GM18508 (cell line): Measurements from ENCODE around the gene DPY30.
A peak's percentile ranks its signal among the peaks of the same experiment; 100 is the strongest.
"Not testable (repeated sequence)": the region's sequence is repeated elsewhere in the genome, so short reads cannot be mapped to it uniquely, and the experiment has no call there.

Source experiments
- ATAC-seq: cut with Tn5 transposase; IDR thresholded peaks from one replicate; pipeline ENCODE4 v1.9.1; 2021; ENCODE audit warnings: moderate number of reproducible peaks; ENCODE audit not compliant: insufficient read depth, unreplicated experiment

The DPY30 gene

DNA sequence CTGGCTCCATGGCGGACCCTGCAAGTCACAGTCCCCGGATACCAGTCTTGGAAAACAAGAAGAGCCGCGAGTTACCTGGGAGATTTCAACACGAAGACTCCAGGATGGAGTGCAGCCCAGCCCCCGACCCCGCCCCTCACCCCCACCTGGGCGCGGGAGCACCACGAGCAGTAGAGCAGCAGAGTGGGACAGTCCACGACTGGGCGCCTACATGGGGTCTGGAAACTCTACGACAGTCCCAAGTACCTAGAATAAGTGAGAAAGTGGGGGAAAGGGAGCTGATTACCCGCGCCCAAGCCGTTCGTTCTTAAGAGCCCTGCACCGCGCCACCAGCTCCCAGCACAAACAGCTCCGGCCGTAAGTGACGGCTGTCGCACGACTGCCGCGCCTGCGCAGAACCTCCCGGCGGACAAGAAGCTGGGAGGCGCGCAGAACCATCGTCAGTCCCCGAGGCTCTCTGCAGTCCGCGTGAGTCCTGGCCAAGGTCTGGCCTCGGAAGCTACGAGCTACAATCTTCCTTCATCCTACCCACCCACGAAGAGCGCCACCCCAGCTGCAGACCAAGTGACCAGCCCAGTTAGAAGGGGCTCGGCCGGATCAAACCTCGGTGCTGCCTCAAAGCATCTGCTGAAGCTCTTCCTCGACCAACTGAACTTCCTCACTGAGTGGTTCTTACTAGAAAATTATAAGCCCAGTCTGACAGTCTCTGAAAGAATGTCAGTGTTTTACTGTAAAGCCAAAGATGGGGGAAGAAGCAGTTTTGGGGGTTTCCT lies at the start of gene DPY30:
DPY30 (minus strand) TSS at position 359 of the 773 bp plus-strand sequence; CDS start at position 10, 349 bp downstream.
- ATAC-seq = peak; percentile 39

DNA sequence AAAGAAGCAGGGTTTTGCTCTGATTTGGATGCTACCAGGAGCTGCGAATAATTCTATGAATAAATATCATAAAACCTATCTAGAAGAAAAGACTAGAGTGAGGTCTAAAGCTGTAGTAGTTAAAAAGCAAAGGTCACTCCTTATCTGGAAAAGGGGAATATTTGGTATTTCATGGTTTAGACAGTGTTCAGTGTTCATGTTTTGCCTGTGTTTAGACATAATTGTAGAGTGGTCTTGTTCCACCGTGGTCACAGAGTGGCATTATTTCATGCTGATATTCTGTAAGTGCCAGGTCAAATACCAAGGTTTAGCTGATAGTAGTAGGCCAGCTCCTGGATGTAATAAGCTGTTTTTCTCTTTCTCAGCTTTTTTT lies 34.5 kb upstream of the DPY30 start:
- ATAC-seq = no peak

DNA sequence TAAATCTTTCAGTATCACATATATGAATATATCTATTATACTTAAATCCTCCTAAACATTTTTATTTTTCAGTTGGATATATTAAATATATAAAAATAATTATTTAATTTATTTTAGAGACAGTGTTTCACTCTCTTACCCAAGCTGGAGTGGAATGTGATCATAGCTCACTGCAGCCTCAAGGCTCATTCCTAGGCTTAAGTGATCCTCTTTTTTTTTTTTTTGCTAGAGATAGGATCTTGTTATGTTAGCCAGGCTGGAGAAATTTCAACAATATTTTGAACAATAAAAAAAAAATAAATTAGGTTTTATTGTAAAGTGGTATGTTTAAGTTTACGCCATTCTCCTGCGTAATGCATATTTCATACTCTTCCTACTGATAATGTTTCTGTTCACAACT lies 27.9 kb upstream of the DPY30 start:
- ATAC-seq = no peak

DNA sequence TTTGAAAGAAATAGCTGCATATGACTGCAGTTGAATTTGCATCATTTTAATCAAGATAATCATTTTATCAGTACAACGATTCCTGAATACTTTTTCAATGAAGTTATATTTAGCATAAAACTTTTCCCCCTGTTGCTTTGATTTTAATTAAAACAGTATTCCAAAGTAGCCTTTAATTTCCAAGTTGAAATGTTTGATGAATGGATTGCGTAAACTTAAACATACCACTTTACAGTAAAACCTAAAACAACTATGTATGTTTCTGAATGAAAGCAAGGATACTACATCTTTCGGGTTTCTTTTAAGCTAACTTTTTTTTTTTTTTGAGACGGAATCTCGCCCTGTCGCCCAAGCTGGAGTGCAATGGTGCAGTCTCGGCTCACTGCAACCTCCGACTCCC lies 25.1 kb upstream of the DPY30 start:
- no peak for ATAC-seq

DNA sequence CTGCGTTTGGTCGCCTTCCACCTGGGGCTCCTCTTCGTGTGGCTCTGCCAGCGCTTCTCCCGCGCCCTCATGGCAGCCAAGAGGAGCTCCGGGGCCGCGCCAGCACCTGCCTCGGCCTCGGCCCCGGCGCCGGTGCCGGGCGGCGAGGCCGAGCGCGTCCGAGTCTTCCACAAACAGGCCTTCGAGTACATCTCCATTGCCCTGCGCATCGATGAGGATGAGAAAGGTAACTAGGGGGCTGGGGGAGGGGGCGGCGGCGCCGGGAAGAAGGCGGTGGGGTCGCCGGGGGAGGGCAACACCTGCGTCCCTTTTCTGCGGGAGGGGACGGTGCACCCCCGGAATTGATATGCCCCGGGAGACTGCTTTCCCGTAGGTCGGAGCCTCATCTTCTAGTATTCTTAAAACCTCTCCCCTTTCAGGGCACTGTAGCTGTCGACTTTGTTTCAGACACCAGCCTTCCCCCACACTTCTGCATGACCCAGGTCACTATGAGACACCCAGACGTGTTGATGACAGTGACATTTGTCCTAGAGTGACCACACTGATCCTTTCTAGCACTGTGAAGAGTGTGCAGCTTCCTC lies 24.5 kb upstream of the DPY30 start:
- no peak for ATAC-seq

DNA sequence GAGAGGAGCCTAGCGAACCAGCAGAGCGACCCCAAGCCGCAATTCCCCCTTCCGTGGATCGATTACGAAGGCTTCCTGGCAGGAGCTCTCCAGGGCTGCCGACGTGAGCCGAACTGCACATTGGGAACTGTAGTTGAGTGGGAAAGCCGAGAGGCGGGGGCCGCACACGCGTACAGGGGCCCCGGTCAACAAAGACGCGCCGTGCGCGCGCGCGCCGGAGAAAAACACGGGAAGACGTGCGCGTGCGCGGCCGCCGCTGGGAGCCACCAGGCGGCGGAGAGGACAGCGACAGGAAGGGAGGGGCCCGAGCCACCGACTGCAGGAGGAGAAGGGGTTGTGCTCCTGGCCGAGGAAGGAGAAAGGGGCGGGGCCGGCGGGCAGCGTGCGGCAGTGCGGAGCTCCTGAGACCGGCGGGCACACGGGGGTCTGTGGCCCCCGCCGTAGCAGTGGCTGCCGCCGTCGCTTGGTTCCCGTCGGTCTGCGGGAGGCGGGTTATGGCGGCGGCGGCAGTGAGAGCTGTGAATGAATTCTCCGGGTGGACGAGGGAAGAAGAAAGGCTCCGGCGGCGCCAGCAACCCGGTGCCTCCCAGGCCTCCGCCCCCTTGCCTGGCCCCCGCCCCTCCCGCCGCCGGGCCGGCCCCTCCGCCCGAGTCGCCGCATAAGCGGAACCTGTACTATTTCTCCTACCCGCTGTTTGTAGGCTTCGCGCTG lies 23.9 kb upstream of the DPY30 start, which contains the start of gene SPAST:
SPAST (plus strand) TSS at position 247 of the 711 bp plus-strand sequence; CDS start at position 523, 276 bp downstream.
- peak; percentile 90 for ATAC-seq

DNA sequence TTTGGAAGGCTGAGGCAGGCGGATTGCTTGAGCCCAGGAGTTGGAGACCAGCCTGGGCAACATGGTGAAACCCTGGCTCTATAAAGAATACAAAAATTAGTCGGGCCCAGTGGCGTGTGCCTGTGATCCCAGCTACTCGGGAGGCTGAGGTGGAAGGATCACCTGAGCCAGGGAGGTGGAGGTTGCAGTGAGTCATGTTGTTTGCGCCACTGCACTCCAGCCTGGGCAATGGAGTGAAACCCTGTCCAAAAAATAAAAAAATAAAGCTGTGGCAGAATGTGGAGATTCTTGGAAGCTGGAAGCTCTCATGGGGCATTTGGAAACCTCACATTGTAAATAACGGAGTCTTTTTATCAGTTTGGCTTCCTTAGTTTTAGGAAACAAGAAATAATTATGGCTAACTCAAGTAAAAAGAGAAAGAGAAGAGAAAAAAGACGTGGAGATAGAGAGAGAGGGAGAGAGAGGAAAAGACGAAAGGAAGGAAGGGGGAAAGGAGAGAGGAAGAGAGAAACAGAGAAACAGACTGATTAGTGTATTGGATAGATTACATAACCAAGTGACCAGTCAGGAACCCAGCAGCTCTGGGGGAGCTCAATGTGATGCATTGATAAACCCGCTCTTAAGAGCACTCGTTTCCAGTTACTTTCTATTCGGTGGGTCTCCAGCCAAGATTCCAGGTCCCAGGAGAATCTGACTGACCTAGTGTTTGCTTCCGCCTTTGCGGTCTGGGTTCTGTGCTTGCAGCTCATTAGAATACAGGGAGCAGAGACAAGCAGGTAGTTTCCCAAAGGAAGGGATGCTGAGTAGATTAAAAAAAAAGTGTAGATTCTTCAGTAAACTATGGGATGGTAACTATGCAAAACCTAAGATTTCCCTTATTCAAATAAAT lies 22.6 kb upstream of the DPY30 start:
- no peak for ATAC-seq

DNA sequence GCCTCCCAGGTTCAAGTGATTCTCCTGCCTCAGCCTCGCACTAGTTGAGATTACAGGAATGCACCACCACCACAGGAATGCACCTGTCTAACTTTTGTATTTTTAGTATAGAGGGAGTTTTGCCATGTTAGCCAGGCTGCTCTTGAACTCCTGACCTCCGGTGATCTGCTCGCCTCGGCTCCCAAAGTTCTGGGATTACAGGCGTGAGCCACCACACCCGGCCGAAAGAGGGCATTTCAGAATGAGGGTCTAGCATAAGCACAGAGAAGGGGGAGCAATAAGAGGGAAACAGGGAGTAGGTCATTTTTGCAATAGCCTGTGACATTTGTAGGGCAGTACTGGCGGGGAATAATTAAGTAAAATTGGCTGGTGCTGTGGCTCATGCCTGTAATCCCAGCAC lies 21.8 kb upstream of the DPY30 start:
- ATAC-seq = no peak

DNA sequence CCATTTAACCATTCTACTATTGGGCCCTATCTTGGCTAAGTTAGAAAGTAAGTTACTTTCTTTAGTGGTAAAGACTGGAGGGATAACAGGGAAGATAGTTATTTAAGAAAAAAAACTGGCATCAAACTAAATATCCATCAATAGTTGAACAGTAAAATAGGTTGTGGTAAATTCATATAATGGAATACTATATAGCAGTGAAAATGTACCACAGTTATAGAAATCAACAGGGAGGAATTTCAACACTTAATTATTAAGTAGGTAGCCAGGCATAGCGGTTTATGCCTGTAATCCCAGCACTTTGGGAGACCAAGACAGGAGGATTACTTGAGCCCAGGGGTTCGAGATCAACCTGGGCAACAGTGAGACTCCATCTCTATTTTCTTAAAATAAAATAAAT lies 20.7 kb upstream of the DPY30 start:
- no peak for ATAC-seq

DNA sequence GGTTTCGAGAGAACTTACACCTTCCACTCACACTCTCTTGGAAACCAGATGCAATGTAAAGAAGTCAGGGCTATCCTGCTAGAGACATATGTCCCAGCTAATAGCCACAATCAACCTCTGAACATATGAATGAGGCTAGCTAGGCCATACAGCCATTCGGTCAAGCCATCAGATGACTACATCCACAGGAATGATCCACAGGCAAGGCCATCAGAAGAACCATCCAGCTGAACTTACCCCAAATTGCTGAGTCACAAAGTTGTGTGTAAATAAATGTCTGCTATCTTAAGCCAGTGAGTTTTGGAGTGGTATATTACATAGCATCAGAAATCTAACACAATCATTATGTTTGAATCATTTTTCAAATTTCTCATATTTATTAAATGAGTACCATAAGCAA lies 18.5 kb upstream of the DPY30 start:
- ATAC-seq = no peak

DNA sequence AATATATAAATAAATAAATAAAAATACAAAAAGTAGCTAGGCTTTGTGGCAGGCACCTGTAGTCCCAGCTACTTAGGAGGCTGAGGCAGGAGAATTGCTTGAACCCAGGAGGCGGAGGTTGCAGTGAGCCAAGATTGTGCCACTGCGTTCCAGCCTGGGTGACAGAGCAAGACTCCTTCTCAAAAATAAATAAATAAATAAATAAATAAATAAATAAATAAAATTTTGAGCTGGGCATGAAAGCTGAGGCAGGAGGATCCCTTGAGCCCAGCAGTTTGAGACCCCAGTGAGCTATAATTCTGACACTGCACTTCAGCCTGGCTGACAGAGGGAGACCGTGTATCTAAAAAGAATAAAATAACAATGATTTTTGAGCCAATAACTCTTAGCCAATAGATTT lies 15.0 kb upstream of the DPY30 start:
- not testable (repeated sequence) for ATAC-seq

DNA sequence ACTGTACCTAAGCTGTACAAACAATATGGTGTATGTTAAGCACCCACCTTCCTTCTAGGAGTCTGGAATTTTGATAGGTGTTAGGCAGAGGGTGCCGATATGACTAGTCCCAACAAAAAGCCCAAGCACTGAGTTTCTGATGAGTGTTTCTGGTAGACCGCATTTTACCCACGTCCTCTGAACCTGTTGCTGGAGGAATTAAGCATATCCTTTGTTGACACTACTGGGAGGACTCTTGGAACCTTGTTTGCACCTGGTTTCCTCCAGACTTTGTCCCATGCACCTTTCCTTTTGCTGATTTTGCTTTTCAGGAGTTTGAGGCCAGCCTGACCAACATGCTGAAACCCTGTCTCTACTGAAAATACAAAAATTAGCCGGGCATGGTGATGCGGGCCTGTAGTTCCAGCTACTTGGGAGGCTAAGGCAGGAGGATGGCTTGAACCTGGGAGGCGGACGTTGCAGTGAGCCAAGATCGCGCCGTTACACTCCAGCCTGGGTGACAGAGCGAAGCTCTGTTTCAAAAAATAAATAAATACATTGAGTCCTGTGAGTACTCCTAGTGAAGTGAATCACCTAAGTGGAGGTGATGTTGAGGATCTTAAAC lies 12.3 kb upstream of the DPY30 start:
- ATAC-seq = no peak

DNA sequence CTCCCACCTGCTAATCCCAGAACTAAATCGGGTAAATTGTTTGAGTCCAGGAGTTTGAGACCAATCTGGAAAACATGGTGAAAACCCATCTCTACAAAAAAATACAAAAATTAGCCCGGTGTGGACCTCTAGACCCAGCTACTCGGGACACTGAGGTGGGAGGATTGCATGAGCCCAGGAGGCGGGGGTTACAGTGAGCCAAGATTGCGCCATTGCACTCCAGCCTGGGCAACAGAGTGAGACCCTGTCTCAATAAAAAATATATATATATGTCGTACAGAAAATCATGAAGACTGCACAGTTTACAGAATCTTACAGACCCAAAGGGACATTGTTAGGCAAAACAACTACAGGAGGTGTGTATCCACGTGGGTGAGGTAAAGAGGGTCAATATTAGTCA lies 4.0 kb upstream of the DPY30 start:
- no peak for ATAC-seq

DNA sequence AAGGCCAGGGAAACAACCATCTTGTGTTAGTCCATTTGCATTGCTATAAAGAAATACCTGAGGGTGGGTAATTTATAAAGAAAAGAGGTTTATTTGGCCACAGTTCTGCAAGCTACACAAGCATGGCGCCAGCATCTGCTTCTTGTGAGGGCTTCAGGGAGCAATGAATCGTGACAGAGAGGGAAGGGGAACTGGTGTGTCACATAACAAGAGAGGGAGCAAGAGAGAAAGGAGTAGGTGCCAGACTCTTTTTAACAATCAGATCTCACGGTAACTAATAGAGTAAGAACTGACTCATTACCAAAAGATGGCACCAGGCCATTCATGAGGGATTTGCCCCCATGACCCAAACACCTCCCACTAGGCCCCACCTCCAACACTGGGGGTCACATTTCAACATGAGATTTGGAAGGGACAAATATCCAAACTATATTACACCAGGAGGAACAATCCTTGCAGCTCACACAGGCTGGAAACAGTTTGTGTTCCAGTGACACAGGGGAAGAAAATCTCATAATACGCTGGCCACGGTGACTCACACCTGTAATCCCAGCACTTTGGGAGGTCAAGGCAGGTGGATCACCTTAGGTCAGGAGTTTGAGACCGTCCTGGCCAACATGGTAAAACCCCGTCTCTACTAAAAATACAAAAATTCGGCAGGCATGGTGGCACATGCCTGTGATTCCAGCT lies 5.3 kb downstream of the DPY30 start:
- not testable (repeated sequence) for ATAC-seq

DNA sequence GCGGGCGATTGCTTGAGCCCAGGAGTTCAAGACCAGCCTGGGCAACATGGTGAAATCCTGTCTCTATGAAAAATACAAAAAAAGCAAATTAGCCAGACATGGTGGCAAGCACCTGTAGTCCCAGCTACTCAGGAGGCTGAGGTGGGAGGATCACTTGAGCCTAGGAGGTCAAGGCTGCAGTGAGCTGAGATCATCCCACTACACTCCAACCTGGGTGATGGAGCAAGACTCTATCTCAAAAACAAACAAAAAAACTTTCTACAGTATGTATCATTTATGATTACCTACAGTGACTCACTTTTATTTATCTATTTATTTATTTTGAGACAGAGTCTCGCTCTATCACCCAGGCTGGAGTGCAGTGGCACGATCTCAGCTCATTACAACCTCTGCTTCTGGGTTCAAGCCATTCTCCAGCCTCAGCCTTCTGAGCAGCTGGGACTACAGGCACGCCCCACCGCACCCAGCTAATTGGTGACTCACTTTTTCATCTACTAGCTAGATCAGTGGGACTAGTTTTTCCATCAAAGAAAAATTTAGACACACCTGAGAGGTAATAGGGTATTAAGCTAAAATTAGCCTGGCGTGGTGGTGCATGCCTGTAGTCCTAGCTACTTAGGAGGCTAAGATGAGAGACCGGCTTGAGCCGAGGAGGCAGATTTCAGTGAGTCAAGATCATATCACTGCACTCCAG lies 20.7 kb downstream of the DPY30 start:
- not testable (repeated sequence) for ATAC-seq

DNA sequence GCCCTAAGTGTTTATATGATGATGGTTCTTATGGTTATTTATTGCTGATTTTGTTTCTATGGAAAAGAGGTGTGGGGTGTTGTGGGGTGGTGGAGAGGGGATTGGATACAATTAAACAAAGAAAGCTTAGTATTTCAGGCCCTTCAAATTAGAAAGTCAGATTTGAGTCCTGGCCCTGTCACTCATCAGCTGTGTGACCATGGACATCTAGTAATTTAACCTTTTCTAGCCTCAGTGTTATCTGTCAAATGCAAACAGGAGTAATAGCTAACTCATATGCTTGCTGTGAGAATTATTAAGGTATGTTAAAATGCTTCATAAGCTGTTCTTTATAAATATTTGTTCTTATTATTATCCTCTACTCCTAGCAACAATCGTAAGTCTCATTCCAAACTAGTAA lies 26.7 kb downstream of the DPY30 start:
- no peak for ATAC-seq

DNA sequence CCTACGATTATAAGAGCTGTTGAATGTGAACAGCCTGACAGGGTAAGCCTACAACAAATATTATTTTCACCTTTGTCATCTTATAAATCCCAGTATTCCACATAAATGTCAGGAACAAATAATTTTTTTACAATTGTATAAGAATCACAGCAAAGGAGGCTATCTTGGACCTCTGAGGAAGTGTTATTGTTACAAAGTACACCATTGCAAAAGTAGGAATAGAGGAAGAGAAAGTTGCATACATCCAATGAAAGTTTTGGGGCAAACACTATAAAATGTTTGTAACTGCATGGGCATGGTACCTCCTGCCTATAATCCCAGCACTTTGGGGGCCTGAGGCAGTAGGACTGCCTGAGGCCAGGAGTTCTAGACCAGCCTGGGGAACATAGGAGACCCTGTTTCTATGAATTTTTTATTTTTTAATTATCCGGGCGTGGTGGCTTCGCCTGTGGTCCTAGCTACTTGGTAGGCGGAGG lies 28.1 kb downstream of the DPY30 start:
- no peak for ATAC-seq

DNA sequence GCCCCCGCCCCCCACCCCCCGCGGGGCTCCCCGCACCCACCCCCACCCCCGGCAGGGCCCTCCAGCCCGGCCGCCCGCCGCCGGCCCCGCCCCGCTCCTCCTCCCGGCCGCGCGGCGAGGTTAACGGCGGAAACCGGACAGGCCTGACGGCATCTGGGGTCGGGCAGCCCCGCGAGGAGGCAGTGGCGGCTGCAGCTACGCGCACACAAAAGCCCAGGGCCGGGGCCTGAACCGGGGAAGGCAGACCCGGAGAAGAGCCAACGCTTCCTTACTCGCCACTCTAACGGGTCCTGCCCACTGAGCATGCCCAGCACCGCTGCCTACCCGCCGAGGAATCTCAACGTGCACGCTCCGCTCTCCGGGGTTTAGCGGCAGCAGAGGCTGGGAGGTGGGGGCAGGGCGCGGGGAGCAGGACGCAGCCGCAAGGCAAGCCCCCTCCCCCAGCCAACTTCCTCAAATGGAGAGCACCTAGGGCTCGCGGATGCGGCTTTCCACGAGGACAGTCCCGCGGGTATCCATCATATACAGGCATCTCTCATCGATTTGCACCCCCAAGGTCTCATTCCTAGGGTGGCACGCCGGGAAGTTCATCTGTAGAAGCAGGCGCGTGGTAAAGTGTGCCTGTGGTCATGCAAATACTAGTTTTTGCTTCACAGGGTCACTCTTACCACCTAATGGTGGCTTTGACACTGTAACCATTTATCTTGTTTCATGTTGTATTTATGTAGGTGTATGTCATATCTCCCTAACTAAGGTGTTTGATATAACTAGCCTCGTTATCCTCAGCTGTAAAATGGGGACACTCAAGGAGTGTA lies 28.7 kb downstream of the DPY30 start, which contains the start of gene MEMO1:
MEMO1 (minus strand) TSS at position 339 of the 815 bp plus-strand sequence. CDS start 761 bp downstream, outside the sequence.
- peak; percentile 54 for ATAC-seq
